Measurements from ENCODE around the gene C4orf33. TPM values are rescaled to one million over a fixed set of nuclear protein-coding genes. Genes with fewer than 3 reads are reported as not detected.
A peak's percentile ranks its signal among the peaks of the same experiment; 100 is the strongest.

C4orf33 gene
- total and polyA plus RNA-seq, 7 donors = 1.4 to 3.1 (median 1.8) TPM

GRCh38 chr4:129085472-129085871 lies 10.5 kb upstream of the C4orf33 start:
- H3K4me1 ChIP-seq = no peaks in the 10 kb centered on the region
- H3K36me3 ChIP-seq (ENCODE audit: insufficient read depth in 1 of 2, low read depth in 1 of 2) = peaks cover 2 to 9% of the 10 kb centered on the region in 2 donors
- DNase-seq (no peak), ATAC-seq (no peak)
- intact Hi-C loops (cut with DNase I) = no loop called here
- H3K9me3 ChIP-seq = peaks cover 8% of the 10 kb centered on the region
- 96 to 100% (median 99%) methylated on average over 4 of the region's 4 CpGs for WGBS, 3 donors
- H3K27me3 ChIP-seq (ENCODE audit: insufficient read depth in 3 of 3, low read length in 2 of 3) = no peaks in the 10 kb centered on the region
- H3K27ac ChIP-seq = no peak overlapping the region
- no peak overlapping the region for H3K4me3 ChIP-seq
- TF ChIP-seq CTCF (IDR thresholded peaks at IDR 0.05) = no peak

DNA sequence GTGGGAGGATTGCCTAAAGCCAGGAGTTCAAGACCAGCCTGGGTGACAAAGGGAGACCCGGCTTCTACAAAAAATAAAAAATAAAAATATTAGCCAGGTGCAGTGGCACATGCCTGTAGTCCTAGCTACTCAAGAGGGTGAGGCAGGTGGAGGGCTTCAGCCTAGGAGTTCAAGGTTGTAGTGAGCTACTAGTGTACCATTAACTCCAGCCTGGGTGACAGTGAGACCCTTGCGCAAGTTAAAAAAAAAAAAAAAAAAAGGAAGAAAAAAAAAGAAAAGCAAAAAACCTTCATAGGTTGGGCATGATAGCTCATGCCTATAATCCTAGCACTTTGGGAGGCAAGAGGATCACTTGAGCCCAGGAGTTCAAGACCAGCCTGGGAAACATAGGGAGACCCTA lies 8.4 kb upstream of the C4orf33 start:
- Histone ChIP-seq H3K9me3 (peaks cover 8% of the 10 kb centered on the region), H3K27ac (no peak overlapping the region), H3K36me3 (ENCODE audit: insufficient read depth in 1 of 2, low read depth in 1 of 2) (no peaks in the 10 kb centered on the region), H3K4me1 (peaks cover 12% of the 10 kb centered on the region), H3K27me3 (ENCODE audit: insufficient read depth in 3 of 3, low read length in 2 of 3) (no peaks in the 10 kb centered on the region), H3K4me3 (no peak overlapping the region)
- ATAC-seq = no peak
- intact Hi-C loops (cut with DNase I) = no loop called here
- DNase-seq = no peak
- 98 to 100% (median 98%) methylated on average over 2 of the region's 2 CpGs for WGBS, 3 donors
- no peak for TF ChIP-seq CTCF (IDR thresholded peaks at IDR 0.05)

GRCh38 chr4:129092631-129093190 lies 3.2 kb upstream of the C4orf33 start:
- ATAC-seq (no peak), DNase-seq (no peak)
- no peaks in the 10 kb centered on the region for H3K27me3 ChIP-seq (ENCODE audit: insufficient read depth in 3 of 3, low read length in 2 of 3)
- intact Hi-C loops (cut with DNase I) = loop anchor here in 1 of 2 donors (5.0 kb wide), 1 partner anchor 805 kb away; the partner anchor contains the start of gene PGRMC2
- no peak for TF ChIP-seq CTCF (IDR thresholded peaks at IDR 0.05)
- H3K27ac ChIP-seq = peak overlapping the region; percentile 94
- peaks cover 29% of the 10 kb centered on the region for H3K4me1 ChIP-seq
- H3K4me3 ChIP-seq = peak overlapping the region; percentile 84
- H3K36me3 ChIP-seq (ENCODE audit: insufficient read depth in 1 of 2, low read depth in 1 of 2) = no peaks in the 10 kb centered on the region
- H3K9me3 ChIP-seq = no peaks in the 10 kb centered on the region
- WGBS, 3 donors = 0% methylated on average over 11 of the region's 11 CpGs

DNA sequence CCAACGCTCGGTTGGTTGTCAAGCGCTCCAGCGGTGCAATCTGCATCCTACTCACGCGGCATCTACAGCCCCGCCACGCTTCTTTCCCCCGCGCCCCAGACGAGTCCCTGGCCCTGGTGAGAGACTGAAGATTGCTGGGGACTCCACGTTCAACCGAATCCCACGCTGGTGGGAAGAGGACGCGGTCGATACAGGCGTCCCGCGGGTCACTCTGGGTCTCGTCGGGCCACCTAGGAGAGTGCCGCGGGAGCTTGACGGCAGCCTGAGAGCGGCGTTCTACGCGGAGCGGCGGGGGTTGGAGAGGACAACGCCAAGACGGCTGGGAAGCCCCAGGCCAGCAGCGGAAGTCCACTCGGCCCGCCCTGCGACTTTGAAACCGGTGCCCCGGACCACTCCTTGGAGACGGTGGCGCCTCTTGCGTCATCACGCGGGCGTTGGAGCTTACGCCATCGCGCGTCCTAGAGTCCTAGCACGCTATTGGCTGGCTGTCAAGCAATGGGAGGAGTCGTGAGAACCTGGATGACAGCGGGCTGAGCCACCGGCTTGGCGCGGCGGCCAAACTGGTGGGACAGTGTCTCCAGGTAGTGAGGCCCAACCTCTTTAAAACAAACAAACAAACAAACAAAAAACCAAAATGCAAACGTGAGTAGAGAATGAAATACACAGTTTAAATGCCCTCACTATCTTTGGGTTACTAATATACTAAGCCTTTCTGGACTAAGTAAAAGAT lies 2.6 kb upstream of the C4orf33 start, which contains the start of gene SCLT1:
Gene SCLT1 (minus strand): TSS at position 349 of the 730 bp plus-strand sequence. CDS start 436 bp downstream, outside the sequence.
- Histone ChIP-seq H3K4me1 (peaks cover 29% of the 10 kb centered on the region), H3K36me3 (ENCODE audit: insufficient read depth in 1 of 2, low read depth in 1 of 2) (no peaks in the 10 kb centered on the region), H3K27ac (peak within 1 kb of the TSS; percentile 94), H3K9me3 (no peaks in the 10 kb centered on the region), H3K27me3 (ENCODE audit: insufficient read depth in 3 of 3, low read length in 2 of 3) (no peaks in the 10 kb centered on the region), H3K4me3 (peak within 1 kb of the TSS; percentile 84)
- TF ChIP-seq CTCF (IDR thresholded peaks at IDR 0.05) = no peak
- WGBS, 3 donors = 0 to 1% (median 0%) methylated on average over 52 to 57 of the region's 57 CpGs
- intact Hi-C loops (cut with DNase I) = loop anchor here in 1 of 2 donors (5.0 kb wide), 1 partner anchor 806 kb away; the partner anchor contains the start of gene PGRMC2
- ATAC-seq (peak; percentile 98 to 99 (median 98)), DNase-seq (peak; percentile 99)
